HepG2 (cell line): ENCODE measurements around the gene EPHA4. TPM values are rescaled to one million over a fixed set of nuclear protein-coding genes. Genes with fewer than 3 reads are reported as not detected.

Experiments
- ATAC-seq: fragments of 200-7000 bp; cut with Tn5 transposase; 3 replicates; pipeline ENCODE4 v1.9.1; 2020; ENCODE audit warnings: mild to moderate bottlenecking, moderate library complexity
- BruUV-seq: library from RNA; stranded (reverse); fragments of 400-500 nt; replicated peaks from 2 replicates; lab custom pipeline; 2021; lab: Mats Ljungman, UMichigan
- CTCF ChIA-PET: fragments of 300-600 bp; formaldehyde crosslinking; extraction: SDS; loops from one replicate; lab custom pipeline; 2021; ENCODE audit warnings: low total read pairs, inconsistent platforms, low intra/inter-chr PET ratio; lab: Yijun Ruan, JAX
- POLR2A ChIA-PET: fragments of 350-600 bp; sonication (Branson Sonifier 250); formaldehyde crosslinking; loops from one replicate; lab custom pipeline; 2020; ENCODE audit warnings: antibody characterized with exemption, inconsistent platforms; lab: Yijun Ruan, JAX
- DNase-seq: peaks from one replicate; pipeline ENCODE4 v3.0.0-alpha.2; 2015; ENCODE audit warnings: low spot score
- FAIRE-seq: peaks from 3 replicates; lab custom pipeline; 2011; peaks lifted over from hg19 to GRCh38; lab: Jason Lieb, UNC
- H2AFZ ChIP-seq: one replicate; pipeline ENCODE4 v1.6.1; 2011; ENCODE audit warnings: low read length, inconsistent platforms
- H3K27ac ChIP-seq: fragments of 300-600 bp; 3 replicates; pipeline ENCODE4 v1.8.0; 2011; ENCODE audit warnings: mixed run types, mild to moderate bottlenecking, mixed read lengths, low read length, inconsistent platforms; ENCODE audit not compliant: insufficient read depth; ENCODE audit errors: extremely low read length
- H3K27me3 ChIP-seq, 2 experiments: fragments of 200-600 bp in 1 of 2; 2 replicates in 1 of 2; 3 replicates in 1 of 2; pipeline versions ENCODE4 v1.6.0 to v1.8.0; 2011; ENCODE audit warnings: low read length in 2 of 2, mild to moderate bottlenecking in 2 of 2, moderate library complexity in 2 of 2, inconsistent platforms in 1 of 2; ENCODE audit not compliant: insufficient read depth in 2 of 2, control insufficient read depth in 1 of 2
- H3K36me3 ChIP-seq, 2 experiments: fragments of 200-600 bp in 1 of 2; replicated peaks in 1 of 2; 2 replicates in 1 of 2; 3 replicates in 1 of 2; pipeline versions ENCODE4 v1.5.1 to v1.8.0; 2011; ENCODE audit warnings: low read length in 2 of 2, inconsistent platforms in 1 of 2; ENCODE audit not compliant: insufficient read depth in 2 of 2, control insufficient read depth in 1 of 2
- H3K4me1 ChIP-seq: 2 replicates; pipeline ENCODE4 v1.5.1; 2012; ENCODE audit warnings: low read length, inconsistent platforms; ENCODE audit not compliant: insufficient read depth
- H3K4me2 ChIP-seq: 2 replicates; pipeline ENCODE4 v1.6.0; 2011; ENCODE audit warnings: low read depth, low read length, inconsistent platforms
- H3K4me3 ChIP-seq, 3 experiments: fragments of 200-600 bp in 1 of 3; sonication (generic), shearing (Covaris generic) in 1 of 3; replicated peaks in 1 of 3; 2 replicates each; pipeline ENCODE4 v1.5.1; 2011 to 2016; ENCODE audit warnings: low read length in 3 of 3, inconsistent platforms in 2 of 3, low read depth in 2 of 3, mild to moderate bottlenecking in 2 of 3, control low read depth in 1 of 3, mixed read lengths in 1 of 3; ENCODE audit not compliant: insufficient read depth in 1 of 3
- H3K79me2 ChIP-seq: one replicate; pipeline ENCODE4 v1.6.1; 2011; ENCODE audit warnings: low read length, inconsistent platforms; ENCODE audit not compliant: insufficient read depth
- H3K9ac ChIP-seq: 2 replicates; pipeline ENCODE4 v1.6.0; 2011; ENCODE audit warnings: mild to moderate bottlenecking, low read depth, low read length, inconsistent platforms; ENCODE audit not compliant: insufficient read depth
- H3K9me3 ChIP-seq: 2 replicates; pipeline ENCODE4 v1.5.1; 2012; ENCODE audit warnings: mild to moderate bottlenecking, low read length
- H4K20me1 ChIP-seq: 2 replicates; pipeline ENCODE4 v1.6.0; 2011; ENCODE audit warnings: inconsistent platforms, mild to moderate bottlenecking, low read length, moderate library complexity; ENCODE audit not compliant: insufficient read depth
- ETV5 ChIP-seq: IDR thresholded peaks from 2 replicates; pipeline ENCODE4 v1.6.1; 2018; ENCODE audit warnings: missing biosample characterization, missing genetic modification reagents, inconsistent platforms, borderline replicate concordance
- HINFP ChIP-seq: sonication (generic); formaldehyde crosslinking; IDR thresholded peaks from 2 replicates; pipeline ENCODE4 v1.4.0; 2020; ENCODE audit warnings: low read depth, mild to moderate bottlenecking, missing genetic modification reagents
- NAIF1 ChIP-seq: sonication (generic); formaldehyde crosslinking; IDR thresholded peaks from 2 replicates; pipeline ENCODE4 v1.5.0; 2020; ENCODE audit warnings: mild to moderate bottlenecking, missing genetic modification reagents, borderline replicate concordance
- ZMYM2 ChIP-seq: sonication (generic); formaldehyde crosslinking; IDR thresholded peaks from 2 replicates; pipeline ENCODE4 v1.8.0; 2022; ENCODE audit warnings: mild to moderate bottlenecking, missing genetic modification reagents
- ZMYM3 ChIP-seq: sonication (generic); formaldehyde crosslinking; IDR thresholded peaks from 2 replicates; pipeline ENCODE4 v1.5.1; 2020; ENCODE audit warnings: mild to moderate bottlenecking, missing genetic modification reagents
- ZNF24 ChIP-seq: fragments of 450-650 bp; IDR thresholded peaks from 2 replicates; pipeline ENCODE4 v1.6.1; 2017; ENCODE audit warnings: antibody characterized with exemption, mild to moderate bottlenecking
- ZNF724P ChIP-seq: sonication (generic); formaldehyde crosslinking; IDR thresholded peaks from 2 replicates; pipeline ENCODE4 v1.8.0; 2022; ENCODE audit warnings: missing genetic modification reagents, borderline replicate concordance
- WGBS: methylation state at CpG from one replicate; pipeline ENCODE4 v1.1.6; 2017; ENCODE audit warnings: low lambda C conversion rate; 5-methylcytosine and 5-hydroxymethylcytosine counted together
- in situ Hi-C: cut with HindIII; loops from 2 replicates; pipeline ENCODE4 v1.10.0; 2017; ENCODE audit warnings: low pct_unique_long_range_greater_than_20kb; ENCODE audit not compliant: extremely low pct_ligation_motif_present
- intact Hi-C: fragments of 100-400 bp; cut with micrococcal nuclease; formaldehyde crosslinking; loops from one replicate; pipeline ENCODE4 v1.10.0; 2022; ENCODE audit not compliant: unreplicated experiment
- polyA plus RNA-seq, 8 experiments: library from polyadenylated mRNA; depleted of rRNA in 3 of 8; stranded (reverse) in 7 of 8; unstranded in 1 of 8; fragments of >200 nt; fragmentation: Illumina TruSeq in 4 of 8; extraction: Trizol in 4 of 8; gene quantifications; 2 replicates each; pipeline versions ENCODE4 v1.2.1 to v1.2.3, GENCODE V29; 2011 to 2016; ENCODE audit warnings: low read depth in 4 of 8, missing spikeins in 1 of 8, mixed read lengths in 1 of 8; ENCODE audit not compliant: insufficient read depth in 1 of 8
- total RNA-seq, 5 experiments: library from RNA; depleted of rRNA; stranded (reverse); fragments of >200 nt; fragmentation: Illumina TruSeq; extraction: Trizol; gene quantifications; 2 replicates each; pipeline ENCODE4 v1.2.3, GENCODE V29; 2016; ENCODE audit warnings: low read depth in 1 of 5
- TF ChIP-seq, protein P1 (sequence below): sonication (generic); formaldehyde crosslinking; conservative IDR thresholded peaks from 2 replicates; pipeline ENCODE4 v1.4.0; 2020; ENCODE audit warnings: missing genetic modification reagents

EPHA4 gene
- total and polyA plus RNA-seq, 2 of the 13 experiments (the other 11 are each of a cell fraction or from before 2014, with no cell fraction given), result not detected

DNA sequence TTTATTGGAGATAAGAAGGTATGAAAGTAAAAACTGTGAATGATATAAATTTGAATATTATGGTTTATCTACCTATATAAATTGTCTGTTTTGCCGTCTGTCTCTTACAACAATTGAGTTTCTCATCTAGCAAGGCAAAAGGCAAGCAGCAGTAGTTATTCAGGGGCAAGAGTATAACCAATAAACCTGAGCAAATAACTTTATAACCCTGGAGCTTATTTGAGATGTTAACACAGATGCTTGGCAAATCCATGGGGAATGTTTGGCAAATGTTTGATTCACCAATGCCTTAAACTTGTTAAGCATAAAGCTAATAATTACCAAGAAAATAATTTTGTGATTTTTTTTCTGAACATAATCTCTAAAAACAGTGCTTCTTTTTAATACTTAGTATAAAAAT lies 9.9 kb upstream of the EPHA4 start:
- Histone ChIP-seq H2AFZ (no peak overlapping the region), H3K9me3 (no peaks in the 10 kb centered on the region), H3K4me1 (no peaks in the 10 kb centered on the region), H3K4me3 (no peak overlapping the region), H3K36me3 (no peaks in the 10 kb centered on the region), H3K9ac (no peak overlapping the region), H4K20me1 (no peaks in the 10 kb centered on the region), H3K27me3 (no peaks in the 10 kb centered on the region), H3K4me2 (no peak overlapping the region), H3K79me2 (no peaks in the 10 kb centered on the region), H3K27ac (no peak overlapping the region)
- BruUV-seq, result no TSS peak
- CTCF ChIA-PET, result no interaction called here
- TF ChIP-seq HINFP (CRISPR knock-in tag), result no peak
- TF ChIP-seq ZNF24, result no peak
- no peak for TF ChIP-seq ZMYM2 (CRISPR knock-in tag)
- TF ChIP-seq ETV5, result no peak
- no peak for TF ChIP-seq ZNF724P (CRISPR knock-in tag)
- TF ChIP-seq ZMYM3, result no peak
- TF ChIP-seq NAIF1 (CRISPR knock-in tag), result no peak
- TF ChIP-seq, protein P1, sequence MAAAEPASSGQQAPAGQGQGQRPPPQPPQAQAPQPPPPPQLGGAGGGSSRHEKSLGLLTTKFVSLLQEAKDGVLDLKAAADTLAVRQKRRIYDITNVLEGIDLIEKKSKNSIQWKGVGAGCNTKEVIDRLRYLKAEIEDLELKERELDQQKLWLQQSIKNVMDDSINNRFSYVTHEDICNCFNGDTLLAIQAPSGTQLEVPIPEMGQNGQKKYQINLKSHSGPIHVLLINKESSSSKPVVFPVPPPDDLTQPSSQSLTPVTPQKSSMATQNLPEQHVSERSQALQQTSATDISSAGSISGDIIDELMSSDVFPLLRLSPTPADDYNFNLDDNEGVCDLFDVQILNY (CRISPR knock-in tag), result no peak
- ATAC-seq (no peak), FAIRE-seq (no peak), DNase-seq (no peak)
- 2% methylated on average over 1 of the region's 1 CpG for WGBS
- in situ Hi-C loops, result no loop called here
- POLR2A ChIA-PET, result no interaction called here
- intact Hi-C loops, result no loop called here
